Neural progenitor cell (in vitro differentiated cells): ENCODE data around the gene DIABLO. TPM values are rescaled to one million over a fixed set of nuclear protein-coding genes. Genes with fewer than 3 reads are reported as not detected.

ENCODE experiments used
- DNase-seq: peaks from one replicate; pipeline ENCODE4 v3.0.0-alpha.2; 2016; ENCODE audit warnings: low spot score
- H2AFZ ChIP-seq: fragments of 200-600 bp; sonication (generic); replicated peaks from 2 replicates; pipeline ENCODE4 v1.6.1; 2016; ENCODE audit warnings: antibody characterized with exemption
- H3F3A ChIP-seq: fragments of 200-600 bp; sonication (generic); 2 replicates; pipeline ENCODE4 v1.6.1; 2016; ENCODE audit warnings: antibody characterized with exemption, low read depth
- H3K27ac ChIP-seq: fragments of 200-600 bp; sonication (generic); 2 replicates; pipeline ENCODE4 v1.5.1; 2016; ENCODE audit warnings: mild to moderate bottlenecking
- H3K27me3 ChIP-seq: fragments of 200-600 bp; sonication (generic); 2 replicates; pipeline ENCODE4 v1.6.1; 2016; ENCODE audit warnings: mild to moderate bottlenecking, moderate library complexity
- H3K36me3 ChIP-seq: fragments of 200-600 bp; sonication (generic); 2 replicates; pipeline ENCODE4 v1.5.1; 2016
- H3K4me1 ChIP-seq: fragments of 200-600 bp; sonication (generic); 2 replicates; pipeline ENCODE4 v1.6.1; 2016; ENCODE audit warnings: mixed run types
- H3K4me2 ChIP-seq: fragments of 200-600 bp; sonication (generic); 2 replicates; pipeline ENCODE4 v1.6.1; 2016
- H3K4me3 ChIP-seq: fragments of 200-600 bp; sonication (generic); 2 replicates; pipeline ENCODE4 v1.5.1; 2016
- H3K79me2 ChIP-seq: fragments of 200-600 bp; sonication (generic); 2 replicates; pipeline ENCODE4 v1.6.1; 2016; ENCODE audit warnings: low read depth
- H3K9ac ChIP-seq: fragments of 200-600 bp; sonication (generic); 2 replicates; pipeline ENCODE4 v1.6.1; 2016
- H3K9me3 ChIP-seq: fragments of 200-600 bp; sonication (generic); 2 replicates; pipeline ENCODE4 v1.5.1; 2016; ENCODE audit warnings: low read depth
- H4K20me1 ChIP-seq: fragments of 200-600 bp; sonication (generic); 2 replicates; pipeline ENCODE4 v1.6.1; 2016; ENCODE audit warnings: low read depth
- H3K27ac Mint-ChIP-seq: 3 replicates; pipeline ENCODE4 v1.8.0; 2021; ENCODE audit warnings: mixed read lengths
- H3K27me3 Mint-ChIP-seq: 2 replicates; pipeline ENCODE4 v1.8.0; 2022; ENCODE audit warnings: low read depth, mild to moderate bottlenecking, inconsistent platforms, moderate library complexity, mixed read lengths; ENCODE audit not compliant: insufficient read depth
- H3K36me3 Mint-ChIP-seq: 3 replicates; pipeline ENCODE4 v1.8.0; 2021; ENCODE audit warnings: mixed read lengths
- H3K4me1 Mint-ChIP-seq: 3 replicates; pipeline ENCODE4 v1.8.0; 2021; ENCODE audit warnings: mixed read lengths
- H3K4me3 Mint-ChIP-seq: 3 replicates; pipeline ENCODE4 v1.8.0; 2021; ENCODE audit warnings: mild to moderate bottlenecking, moderate library complexity, mixed read lengths
- H3K9me3 Mint-ChIP-seq: 3 replicates; pipeline ENCODE4 v1.8.0; 2020; ENCODE audit warnings: mixed read lengths
- CTCF ChIP-seq: fragments of 200-600 bp; sonication (generic); IDR thresholded peaks from 2 replicates; pipeline ENCODE4 v1.5.1; 2017; ENCODE audit warnings: antibody characterized with exemption, mild to moderate bottlenecking
- EZH2 ChIP-seq: fragments of 200-600 bp; sonication (generic); IDR thresholded peaks from 2 replicates; pipeline ENCODE4 v1.6.1; 2017; ENCODE audit warnings: antibody characterized with exemption, mild to moderate bottlenecking, moderate library complexity
- EZH2phosphoT487 ChIP-seq: fragments of 200-600 bp; sonication (generic); IDR thresholded peaks from 2 replicates; pipeline ENCODE4 v1.6.1; 2017; ENCODE audit warnings: antibody characterized with exemption
- total RNA-seq: library from RNA; depleted of rRNA; stranded (reverse); fragments of >200 nt; gene quantifications from 2 replicates; pipeline ENCODE4 v1.2.3, GENCODE V29; 2015; ENCODE audit warnings: low replicate concordance

Gene DIABLO
- total RNA-seq, 1 donor from 2014 or later: 131 TPM

GRCh38 chr12:122172262-122172939, 53.5 kb downstream of the DIABLO start:
- H3K9ac ChIP-seq: no peak overlapping the region
- no peak overlapping the region for H3K27ac ChIP-seq
- H3K4me3 Mint-ChIP-seq: no peak overlapping the region
- peaks cover 4% of the 10 kb centered on the region for H3K9me3 Mint-ChIP-seq
- H3F3A ChIP-seq: no peaks in the 10 kb centered on the region
- H3K9me3 ChIP-seq: no peaks in the 10 kb centered on the region
- H3K4me3 ChIP-seq: no peak overlapping the region
- no peak overlapping the region for H3K27ac Mint-ChIP-seq
- peaks cover under 1% of the 10 kb centered on the region for H3K4me1 Mint-ChIP-seq
- no peaks in the 10 kb centered on the region for H3K36me3 ChIP-seq
- no peaks in the 10 kb centered on the region for H4K20me1 ChIP-seq
- no peaks in the 10 kb centered on the region for H3K79me2 ChIP-seq
- H3K4me2 ChIP-seq: no peak overlapping the region
- no peak for DNase-seq
- H3K4me1 ChIP-seq: no peaks in the 10 kb centered on the region
- no peak overlapping the region for H2AFZ ChIP-seq
- no peaks in the 10 kb centered on the region for H3K36me3 Mint-ChIP-seq
- peaks cover 4% of the 10 kb centered on the region for H3K27me3 Mint-ChIP-seq
- no peaks in the 10 kb centered on the region for H3K27me3 ChIP-seq
- TF ChIP-seq EZH2phosphoT487 (no peak), CTCF (no peak), EZH2 (no peak)

GRCh38 chr12:122171399-122171798, 54.5 kb downstream of the DIABLO start:
- no peak overlapping the region for H2AFZ ChIP-seq
- no peaks in the 10 kb centered on the region for H3K79me2 ChIP-seq
- no peak for DNase-seq
- no peaks in the 10 kb centered on the region for H3F3A ChIP-seq
- no peak overlapping the region for H3K4me3 ChIP-seq
- H3K27ac ChIP-seq: no peak overlapping the region
- peaks cover 9% of the 10 kb centered on the region for H3K4me1 Mint-ChIP-seq
- H3K9ac ChIP-seq: no peak overlapping the region
- no peaks in the 10 kb centered on the region for H4K20me1 ChIP-seq
- no peak overlapping the region for H3K4me3 Mint-ChIP-seq
- H3K27ac Mint-ChIP-seq: no peak overlapping the region
- TF ChIP-seq EZH2phosphoT487: no peak
- TF ChIP-seq EZH2: no peak
- no peak for TF ChIP-seq CTCF
- no peaks in the 10 kb centered on the region for H3K27me3 ChIP-seq
- no peak overlapping the region for H3K4me2 ChIP-seq
- H3K9me3 Mint-ChIP-seq: peaks cover 4% of the 10 kb centered on the region
- no peaks in the 10 kb centered on the region for H3K36me3 Mint-ChIP-seq
- no peaks in the 10 kb centered on the region for H3K36me3 ChIP-seq
- peaks cover 4% of the 10 kb centered on the region for H3K27me3 Mint-ChIP-seq
- H3K9me3 ChIP-seq: no peaks in the 10 kb centered on the region
- no peaks in the 10 kb centered on the region for H3K4me1 ChIP-seq

GRCh38 chr12:122168492-122168891, 57.4 kb downstream of the DIABLO start:
- Mint-ChIP-seq H3K27me3 (peaks cover 4% of the 10 kb centered on the region), H3K27ac (peak overlapping the region; percentile 46), H3K4me1 (peaks cover 9% of the 10 kb centered on the region), H3K4me3 (no peak overlapping the region), H3K9me3 (peaks cover 4% of the 10 kb centered on the region), H3K36me3 (no peaks in the 10 kb centered on the region)
- H3K4me1 ChIP-seq: no peaks in the 10 kb centered on the region
- H3K9me3 ChIP-seq: no peaks in the 10 kb centered on the region
- H2AFZ ChIP-seq: no peak overlapping the region
- H4K20me1 ChIP-seq: no peaks in the 10 kb centered on the region
- TF ChIP-seq EZH2: no peak
- no peak for TF ChIP-seq CTCF
- H3K4me2 ChIP-seq: no peak overlapping the region
- no peaks in the 10 kb centered on the region for H3F3A ChIP-seq
- H3K36me3 ChIP-seq: no peaks in the 10 kb centered on the region
- DNase-seq: no peak
- no peak overlapping the region for H3K4me3 ChIP-seq
- no peak overlapping the region for H3K9ac ChIP-seq
- no peaks in the 10 kb centered on the region for H3K79me2 ChIP-seq
- no peaks in the 10 kb centered on the region for H3K27me3 ChIP-seq
- no peak overlapping the region for H3K27ac ChIP-seq
